Renal cortical epithelial cell (primary cell): Measurements from ENCODE around the gene NPBWR2. TPM values are rescaled to one million over a fixed set of nuclear protein-coding genes. Genes with fewer than 3 reads are reported as not detected.

Source experiments
- DNase-seq: peaks from one replicate; pipeline ENCODE4 v3.0.0-alpha.2; 2011; ENCODE audit warnings: low read depth
- total RNA-seq: library from RNA; depleted of rRNA; stranded (reverse); fragments of >200 nt; gene quantifications from 2 replicates; pipeline ENCODE4 v1.2.3, GENCODE V29; 2014

The NPBWR2 gene, protein sequence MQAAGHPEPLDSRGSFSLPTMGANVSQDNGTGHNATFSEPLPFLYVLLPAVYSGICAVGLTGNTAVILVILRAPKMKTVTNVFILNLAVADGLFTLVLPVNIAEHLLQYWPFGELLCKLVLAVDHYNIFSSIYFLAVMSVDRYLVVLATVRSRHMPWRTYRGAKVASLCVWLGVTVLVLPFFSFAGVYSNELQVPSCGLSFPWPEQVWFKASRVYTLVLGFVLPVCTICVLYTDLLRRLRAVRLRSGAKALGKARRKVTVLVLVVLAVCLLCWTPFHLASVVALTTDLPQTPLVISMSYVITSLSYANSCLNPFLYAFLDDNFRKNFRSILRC
- total RNA-seq: not detected in 2 replicates

DNA sequence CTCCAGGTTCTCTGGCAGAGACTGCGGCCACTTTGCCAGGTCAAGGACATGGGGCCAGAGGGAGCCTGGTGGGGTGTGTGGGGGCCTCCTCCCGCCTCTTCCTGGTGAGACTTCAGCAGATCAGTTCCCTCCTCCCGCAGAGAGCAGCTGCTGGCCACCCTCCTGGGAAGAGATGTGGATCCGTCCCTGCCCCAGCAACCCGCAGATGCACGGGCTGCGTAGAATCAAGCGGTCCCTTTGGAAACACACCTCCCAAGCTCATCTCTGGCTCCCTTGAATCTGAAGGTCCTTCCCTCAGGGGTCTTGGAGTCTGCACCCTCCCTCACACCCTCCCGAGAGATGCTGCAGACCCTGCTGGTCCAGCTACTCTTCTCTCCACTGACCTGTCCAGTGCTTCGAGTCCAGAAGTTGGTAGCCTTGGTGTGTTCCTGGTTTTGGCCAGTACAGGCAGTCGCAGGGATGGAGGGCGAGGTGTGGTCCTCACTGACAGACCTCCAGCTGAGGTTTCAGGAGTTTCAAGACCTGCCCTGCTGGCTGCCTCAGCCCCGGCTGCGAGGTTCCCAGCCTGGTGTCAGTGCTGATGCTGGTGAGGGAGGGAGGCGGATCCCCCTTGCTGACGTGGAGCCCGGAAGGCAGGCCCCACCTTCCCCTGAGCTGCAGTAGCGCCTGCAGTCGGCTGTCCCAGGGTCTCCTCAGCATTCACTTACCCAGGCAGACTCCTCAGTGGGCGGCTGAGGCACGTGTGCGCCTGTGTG lies at the start of gene NPBWR2:
Gene NPBWR2 (minus strand): TSS at position 585 of the 755 bp plus-strand sequence. CDS start 734 bp downstream, outside the sequence.
- DNase-seq: no peak

DNA sequence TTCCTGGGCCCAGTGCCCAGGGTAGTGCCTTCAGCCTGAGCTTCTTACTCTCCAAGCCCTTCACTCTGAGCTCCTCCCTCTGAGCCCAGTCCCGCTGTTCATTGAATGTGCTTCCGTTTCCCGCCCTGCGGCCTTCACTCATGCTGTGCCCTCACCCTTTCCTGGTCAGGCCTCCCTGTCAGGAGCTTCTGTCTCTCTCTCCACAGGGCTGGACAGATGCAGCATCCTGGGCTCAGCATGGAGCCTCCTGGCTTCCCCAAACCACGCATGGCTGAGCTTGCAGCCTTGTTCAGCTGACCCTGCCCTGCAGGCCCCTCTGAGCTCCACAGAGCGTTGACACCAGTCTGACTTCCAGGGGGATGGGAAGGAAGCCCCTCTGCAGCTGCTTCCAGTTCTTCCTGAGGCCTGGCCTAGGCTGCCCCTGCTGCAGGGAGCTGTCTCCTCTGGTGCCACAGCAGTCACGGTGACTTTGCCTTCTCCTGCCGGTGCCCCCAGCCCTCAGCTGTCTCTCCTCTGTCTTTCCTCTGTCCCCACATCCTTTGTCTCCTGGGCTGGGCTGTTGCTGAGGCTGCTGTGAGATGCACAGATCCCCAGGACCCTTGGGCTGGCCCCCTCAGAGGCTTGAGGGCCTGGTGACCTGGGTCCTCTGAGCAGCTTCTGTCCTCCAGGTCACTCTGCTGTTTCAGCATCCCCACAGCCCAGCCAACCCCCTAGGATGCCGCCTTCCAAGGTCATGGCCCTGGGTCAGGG lies 48.9 kb upstream of the NPBWR2 start:
- no peak for DNase-seq

DNA sequence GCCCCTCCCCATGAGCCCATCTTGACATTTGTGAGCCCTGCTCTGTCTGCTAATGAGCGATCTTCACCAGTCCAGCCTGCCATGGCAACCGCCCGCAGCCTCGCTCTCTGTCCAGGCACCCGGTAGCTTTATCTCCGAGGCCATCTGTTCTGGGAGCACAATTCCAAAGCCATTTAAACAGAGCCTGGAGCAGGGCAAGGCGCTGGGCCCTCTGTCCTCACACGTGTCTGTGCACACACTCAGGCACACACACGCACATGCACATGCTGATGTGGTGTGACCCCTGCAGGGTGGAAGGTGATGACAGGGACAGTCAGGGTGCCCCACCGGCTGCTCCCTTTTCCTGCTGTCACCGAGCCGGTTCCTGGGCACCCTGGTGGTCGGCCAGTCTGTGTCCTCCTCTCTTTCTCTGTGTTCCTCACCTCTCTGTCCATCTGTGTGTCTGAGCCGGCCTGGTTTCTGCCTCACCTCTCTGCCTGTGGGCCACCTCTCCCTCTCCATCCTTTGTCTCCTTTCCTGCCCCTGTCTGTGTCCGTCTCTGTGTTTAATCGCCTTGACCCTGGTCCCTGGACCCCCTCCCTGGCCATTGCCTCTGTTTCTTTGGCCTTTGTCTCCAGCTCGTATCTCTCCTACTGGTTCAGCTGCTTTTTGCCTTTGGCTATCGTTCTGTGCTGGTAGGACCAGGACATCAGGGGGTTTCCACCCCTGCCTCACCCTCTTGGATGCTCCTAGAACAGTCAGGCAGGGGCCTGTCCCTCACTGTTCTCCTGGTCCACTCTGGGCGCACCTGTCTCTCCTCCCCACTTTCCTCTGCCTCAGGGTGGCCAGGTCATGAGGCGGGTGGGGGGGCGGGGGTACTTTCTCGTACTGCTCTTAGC lies 48.1 kb upstream of the NPBWR2 start:
- no peak for DNase-seq

DNA sequence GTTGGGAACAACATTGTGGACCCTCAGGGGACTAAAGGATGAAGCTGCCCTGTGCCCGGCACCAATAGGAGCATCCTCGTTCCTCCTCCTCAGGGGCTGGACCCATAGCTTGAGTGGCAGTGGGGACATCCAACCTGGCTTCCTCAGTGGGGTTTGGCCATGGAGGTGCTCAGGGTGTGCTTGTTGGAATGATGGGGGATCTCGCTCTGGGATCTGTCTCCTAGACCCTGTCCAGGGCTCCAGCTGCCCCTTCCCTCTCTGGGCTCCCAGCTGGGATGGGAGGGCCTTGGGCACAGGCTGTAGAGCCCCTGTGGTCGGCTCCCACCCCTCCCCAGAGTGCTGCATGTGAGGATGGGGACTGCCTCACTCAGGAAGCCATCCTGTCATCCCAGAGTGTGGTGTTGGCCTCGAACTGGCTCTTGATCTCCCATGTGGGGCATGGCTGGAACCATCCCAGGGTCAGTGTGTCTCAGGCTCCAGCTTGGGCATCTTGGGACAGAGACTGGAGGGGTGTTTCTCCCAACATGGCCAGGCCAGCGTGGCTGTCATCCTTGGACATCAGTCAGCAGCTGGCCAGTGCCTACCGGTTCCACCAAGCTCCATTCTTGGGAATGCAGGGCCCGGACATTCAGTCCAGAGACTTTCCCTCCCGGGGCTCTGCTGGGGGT lies 47.4 kb upstream of the NPBWR2 start:
- no peak for DNase-seq

DNA sequence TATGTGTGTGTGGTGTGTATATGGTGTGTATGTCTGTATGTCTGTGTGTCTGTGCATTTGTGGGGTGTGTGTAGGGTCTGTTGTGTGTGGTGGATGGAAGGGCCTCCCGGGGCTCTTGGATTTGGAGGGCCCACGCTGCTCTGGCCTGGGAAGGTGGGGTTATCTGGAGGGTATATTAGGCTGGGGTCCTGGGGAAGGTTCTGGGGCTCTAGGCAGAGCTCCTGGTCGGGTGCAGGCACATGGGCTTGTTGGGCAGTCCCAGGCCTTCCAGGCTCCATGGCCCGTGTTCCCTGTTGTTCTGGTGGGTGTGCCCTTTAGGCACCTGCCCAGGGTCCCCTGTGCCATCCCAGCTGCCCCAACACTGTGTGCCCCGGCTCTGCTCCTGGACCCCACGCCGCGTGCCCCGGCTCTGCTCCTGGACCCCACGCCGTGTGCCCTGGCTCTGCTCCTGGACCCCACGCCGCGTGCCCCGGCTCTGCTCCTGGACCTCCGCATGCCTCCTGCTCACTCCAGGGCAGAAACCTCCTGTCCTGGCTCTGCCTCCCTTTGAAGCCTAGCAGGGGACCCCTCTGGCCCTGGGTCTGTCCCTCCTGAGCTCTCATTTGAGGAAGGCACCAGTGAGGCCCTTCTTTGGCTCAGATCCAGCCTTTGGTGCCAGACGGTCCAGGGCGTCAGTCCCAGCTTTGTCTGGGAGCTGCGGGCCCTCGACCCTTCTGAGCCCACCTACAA lies 46.7 kb upstream of the NPBWR2 start:
- no peak for DNase-seq

DNA sequence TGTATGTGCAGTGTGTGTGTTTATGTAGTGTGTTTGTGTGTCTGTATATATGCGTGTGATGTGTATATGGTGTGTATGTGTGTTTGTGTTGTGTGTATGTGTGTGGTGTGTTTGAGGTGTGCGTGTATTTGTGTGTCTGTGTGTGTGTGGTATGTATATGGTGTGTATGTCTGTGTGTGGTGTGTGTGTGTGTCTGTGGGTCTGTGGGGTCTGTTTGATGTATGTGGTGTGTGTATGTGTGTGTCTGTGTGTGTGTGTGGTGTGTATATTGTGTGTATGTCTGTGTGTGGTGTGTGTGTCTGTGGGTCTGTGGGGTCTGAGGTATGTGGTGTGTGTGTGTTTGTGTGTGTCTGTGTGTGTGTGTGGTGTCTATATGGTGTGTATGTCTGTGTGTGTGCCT lies 46.0 kb upstream of the NPBWR2 start:
- DNase-seq: no peak

DNA sequence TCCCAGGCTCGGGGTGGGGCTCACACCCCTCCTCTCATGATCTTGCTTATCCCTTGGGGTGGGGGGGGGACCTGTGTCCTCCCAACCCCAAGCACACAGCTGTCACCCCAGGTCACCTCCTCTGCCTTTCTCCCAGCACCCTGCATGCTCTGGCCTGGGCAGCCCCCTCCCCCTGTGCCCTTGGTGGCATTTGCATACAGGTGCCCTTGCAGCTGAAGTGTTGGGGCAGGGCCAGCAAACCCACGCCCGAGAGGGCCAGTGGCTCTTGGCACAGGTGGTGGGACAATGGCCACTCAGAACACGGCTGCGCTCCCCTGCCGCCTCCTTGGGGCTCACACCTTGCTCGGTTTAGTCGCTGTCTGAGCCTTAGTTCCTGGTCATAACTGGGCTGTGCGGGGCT lies 45.5 kb upstream of the NPBWR2 start:
- no peak for DNase-seq

DNA sequence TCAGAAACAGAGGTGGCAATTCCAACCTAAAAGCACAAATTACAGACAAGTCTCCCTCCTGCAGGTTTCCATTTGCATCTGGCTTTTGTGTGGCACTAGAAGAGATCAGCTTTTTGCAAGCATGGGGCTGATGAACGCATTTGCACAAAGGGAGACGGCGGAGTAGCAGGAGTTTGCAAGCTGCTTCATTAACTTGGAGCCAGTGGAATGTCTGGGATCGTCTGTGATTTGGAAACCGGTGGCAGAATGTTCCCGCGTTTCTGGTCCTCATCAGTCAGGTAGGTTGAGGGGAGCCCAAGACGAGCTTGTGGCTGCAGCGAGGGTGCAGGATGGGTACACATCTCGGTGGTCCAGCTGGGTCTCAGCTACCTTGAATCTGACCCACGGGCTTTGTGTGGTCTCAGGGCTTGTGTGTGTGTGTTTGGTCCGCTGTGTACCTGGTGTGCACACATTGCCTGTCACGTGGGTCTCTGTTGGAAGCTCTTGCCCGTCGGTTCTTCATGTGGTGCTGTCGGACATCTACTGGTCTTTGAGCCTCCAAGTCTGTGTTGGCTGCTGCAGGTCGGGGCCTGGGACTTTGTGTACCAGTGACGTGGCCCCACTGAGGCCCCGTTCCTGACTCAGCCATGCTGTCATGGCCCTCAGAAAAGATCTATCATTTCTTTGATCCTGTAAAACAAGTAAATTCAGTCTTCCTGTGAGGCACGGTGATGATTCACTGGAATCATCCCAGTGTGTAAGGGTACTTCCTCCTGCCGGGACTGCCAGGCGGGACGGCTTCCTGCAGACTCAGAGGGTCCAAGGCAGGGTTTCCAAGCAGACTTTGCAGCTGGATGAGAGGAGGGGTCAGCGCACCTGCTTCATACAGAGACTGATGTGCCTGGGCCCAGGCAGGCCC lies 44.5 kb upstream of the NPBWR2 start:
- peak; percentile 15 for DNase-seq

DNA sequence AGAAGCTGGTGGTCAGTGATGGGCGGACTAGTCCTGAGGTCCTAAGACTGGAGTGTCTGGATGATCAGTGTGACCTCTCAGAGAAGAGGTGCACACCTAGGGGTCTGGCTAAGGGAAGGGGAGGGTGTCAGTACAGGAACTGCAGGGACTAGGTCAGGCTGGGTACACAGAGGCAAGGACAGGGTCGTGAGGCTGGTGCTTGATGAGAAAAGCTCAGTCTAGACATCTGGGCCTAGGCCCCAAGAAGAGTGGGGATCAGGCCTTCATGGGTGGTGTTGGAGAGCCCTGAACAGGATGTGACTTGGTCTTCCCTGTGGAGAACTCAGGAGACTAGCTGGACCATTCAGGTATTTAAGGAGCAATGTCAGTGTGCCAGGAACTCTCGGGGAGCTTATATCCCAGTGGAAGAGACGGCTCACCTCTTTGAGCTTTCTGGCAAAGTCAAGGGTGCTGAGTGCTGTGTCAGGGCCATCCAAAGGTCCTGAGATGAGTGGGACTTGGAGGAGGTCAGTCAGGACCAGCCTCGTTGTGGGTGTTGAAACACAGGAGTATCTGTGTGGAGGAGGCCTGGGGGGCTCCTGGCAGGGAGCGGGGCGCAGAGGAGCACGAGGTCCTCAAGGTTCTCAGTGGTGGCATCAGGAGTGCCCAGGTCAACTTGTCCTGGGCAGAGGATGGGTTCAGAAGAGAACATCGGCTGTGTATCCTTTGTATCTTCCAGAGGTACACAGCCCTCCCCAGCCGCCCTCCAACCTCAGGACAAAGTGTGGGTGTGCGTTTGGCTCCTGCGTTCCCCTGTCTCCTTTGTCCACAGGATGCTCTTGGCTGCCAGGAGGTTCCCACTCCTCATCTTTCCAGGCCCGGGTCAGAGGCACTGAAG lies 43.6 kb upstream of the NPBWR2 start:
- DNase-seq: no peak

DNA sequence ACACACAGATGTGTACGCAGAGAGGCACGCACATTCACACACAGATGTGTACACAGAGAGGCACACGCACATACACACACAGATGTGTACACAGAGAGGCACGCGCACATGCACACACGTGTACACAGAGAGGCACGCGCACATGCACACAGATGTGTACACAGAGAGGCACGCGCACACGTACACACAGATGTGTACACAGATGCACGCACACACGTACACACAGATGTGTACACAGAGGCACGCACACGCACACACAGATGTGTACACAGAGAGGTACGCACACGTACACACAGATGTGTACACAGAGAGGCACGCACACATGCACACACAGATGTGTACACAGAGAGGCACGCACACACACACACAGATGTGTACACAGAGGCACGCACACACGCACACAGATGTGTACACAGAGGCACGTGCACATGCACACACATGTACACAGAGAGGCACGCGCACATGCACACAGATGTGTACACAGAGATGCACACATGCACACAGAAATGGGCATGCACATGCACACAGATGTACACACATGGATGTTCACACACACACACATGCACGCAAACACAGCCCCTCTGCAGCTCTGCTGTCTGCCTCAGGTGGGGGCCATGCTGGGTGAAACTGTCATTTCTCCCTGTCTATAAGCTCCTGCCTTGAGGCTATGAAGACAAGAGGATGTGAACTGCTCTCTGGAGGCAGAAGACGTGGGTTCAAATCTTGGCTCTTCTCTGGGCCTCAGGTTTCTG lies 42.6 kb upstream of the NPBWR2 start:
- no peak for DNase-seq

DNA sequence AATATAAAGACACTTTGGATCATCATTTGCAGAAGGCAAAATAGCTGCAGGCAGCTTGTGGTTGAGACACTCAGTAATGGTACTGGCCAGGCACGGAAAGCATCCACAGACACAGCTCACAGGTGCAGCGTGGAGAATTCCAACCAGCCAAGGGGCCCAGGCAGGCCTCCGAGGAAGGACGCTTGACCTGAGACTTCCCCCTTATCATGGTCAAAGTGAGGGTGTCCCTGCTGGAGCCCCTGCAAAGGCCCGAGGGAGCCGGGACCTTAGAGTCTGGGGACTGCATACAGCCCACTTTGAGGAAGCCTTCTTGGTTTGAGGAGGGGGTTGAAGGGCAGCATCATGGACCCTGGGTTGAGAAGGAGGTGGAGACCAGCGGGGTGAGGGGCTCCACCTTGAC lies 41.8 kb upstream of the NPBWR2 start:
- DNase-seq: no peak

DNA sequence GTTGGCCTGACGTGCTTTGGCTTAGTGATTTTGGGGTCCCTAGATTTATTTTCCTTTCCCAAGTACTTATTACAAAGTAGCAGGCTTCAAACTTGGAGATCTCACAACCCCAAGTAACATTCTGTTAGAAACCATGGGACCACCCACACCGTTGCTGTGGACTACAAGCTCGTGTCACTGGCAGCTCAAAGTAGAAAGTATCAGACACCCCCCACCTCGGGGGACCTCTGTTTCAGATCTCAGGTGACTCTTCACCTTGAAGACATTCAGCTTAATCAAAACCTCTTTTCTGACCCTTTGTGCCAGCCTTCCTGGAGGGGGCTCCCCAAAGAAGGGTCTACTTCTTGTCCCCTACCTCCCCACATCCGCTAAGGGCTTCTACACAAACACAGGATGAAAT lies 41.2 kb upstream of the NPBWR2 start:
- no peak for DNase-seq

DNA sequence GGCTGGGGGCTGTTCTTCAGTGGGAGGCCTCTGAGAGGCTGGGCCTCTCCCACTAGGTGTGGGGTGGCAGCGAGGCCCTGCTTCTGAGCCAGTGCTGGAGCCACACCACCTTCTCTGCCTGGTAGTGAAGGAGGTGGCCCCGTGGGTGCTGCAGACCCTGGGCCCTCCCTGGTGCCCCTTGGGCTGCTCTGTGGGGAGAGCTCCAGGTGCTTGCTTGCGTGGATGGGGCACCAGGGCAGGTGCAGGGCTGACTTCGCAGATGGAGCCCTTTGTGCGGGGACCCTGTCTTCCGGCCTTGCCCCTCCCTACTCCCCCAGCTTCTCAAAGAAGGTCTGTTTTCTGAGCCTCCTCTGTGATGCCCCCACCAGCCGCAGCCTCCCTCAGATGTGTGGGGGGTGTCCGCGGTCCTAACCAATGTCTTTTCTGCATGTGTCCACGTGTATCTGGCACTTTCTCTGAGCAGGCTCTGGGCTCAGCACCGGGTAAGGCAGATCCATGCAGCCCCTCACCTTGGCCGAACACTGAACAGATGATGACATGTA lies 39.6 kb upstream of the NPBWR2 start:
- no peak for DNase-seq

DNA sequence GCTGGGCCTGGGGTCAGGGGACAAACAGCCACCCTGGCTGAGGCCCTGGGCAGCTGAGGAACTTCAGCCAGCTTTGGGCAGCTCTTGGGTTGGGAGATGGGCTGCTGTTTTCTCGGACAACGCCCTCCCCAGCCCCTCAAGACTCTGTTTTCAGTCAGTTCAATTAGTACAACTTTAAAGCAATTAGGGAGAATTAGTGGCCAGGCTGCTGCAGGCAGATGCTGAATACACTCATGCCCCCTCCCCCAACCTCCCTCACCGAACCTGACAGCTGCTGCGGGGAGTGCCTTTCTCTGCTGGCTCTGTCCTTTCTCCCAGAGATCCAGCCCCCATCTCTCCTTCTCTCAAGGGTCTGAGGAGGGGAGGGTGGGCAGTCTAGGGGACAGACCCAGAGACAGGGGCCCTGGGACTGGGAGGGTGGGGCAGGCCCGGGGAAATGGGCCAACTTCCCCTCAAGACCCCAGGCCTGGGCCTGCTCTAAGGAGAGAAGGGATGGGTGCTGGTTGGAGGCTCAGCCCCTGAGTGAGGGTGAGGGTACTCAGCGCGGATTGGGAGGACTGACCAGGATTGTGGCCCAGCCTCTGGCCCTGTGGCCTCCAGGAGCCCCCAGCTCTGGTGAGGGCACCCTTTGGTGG lies 39.1 kb upstream of the NPBWR2 start:
- no peak for DNase-seq

DNA sequence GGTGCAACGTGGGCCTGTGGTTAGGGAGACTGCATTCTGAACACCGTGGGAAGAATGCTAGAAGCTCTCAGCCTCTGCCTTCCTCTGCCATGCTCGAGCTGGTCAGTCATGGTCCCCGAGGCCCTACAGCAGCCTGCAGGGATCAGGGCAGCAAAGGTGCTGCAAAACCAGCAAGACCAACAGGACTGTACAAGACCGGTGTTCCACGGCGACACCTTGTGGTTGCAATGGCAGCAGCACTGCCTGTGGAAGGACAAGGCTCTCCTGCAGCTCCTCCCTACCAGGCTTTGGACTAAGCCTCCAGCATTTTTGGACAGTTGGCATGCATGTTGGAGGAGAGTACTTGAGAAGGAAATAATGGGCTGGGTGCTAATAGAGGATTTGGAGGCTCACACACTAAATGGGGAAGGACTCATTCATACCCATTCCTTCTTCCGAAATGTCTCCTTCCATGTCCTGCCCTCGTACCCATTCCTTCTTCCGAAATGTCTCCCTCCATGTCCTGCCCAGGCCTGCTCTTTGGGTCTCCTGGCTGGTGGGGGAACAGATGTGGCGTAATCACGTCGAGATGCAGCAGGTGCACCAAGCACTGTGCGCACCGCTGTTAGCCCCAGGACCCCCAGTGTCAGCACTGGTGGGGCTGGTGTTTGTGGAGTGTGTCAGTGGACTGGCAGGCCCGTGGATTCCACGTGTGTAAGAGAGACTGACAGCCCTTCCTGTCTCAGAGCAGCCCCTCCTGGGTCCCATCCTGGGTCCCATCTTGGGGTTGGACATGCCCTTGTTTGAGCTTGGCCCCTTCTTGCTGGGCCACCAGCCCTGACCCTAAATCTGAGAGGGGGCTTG lies 38.3 kb upstream of the NPBWR2 start:
- no peak for DNase-seq
